Prostate gland (tissue), 2 donors: Measurements from ENCODE around the gene GSC.

ENCODE experiments used
- CTCF ChIP-seq, 4 experiments: fragments of 200-600 bp in 2 of 4; fragments of 450-650 bp in 2 of 4; sonication (generic) in 2 of 4; IDR thresholded peaks; 1 replicate in 3 of 4; 2 replicates in 1 of 4; pipeline ENCODE4 v1.5.1; 2016 to 2019; ENCODE audit warnings: antibody characterized with exemption in 4 of 4, mild to moderate bottlenecking in 2 of 4, moderate library complexity in 2 of 4
- POLR2A ChIP-seq: fragments of 450-650 bp; IDR thresholded peaks from one replicate; pipeline ENCODE4 v1.6.1; 2016; ENCODE audit warnings: antibody characterized with exemption, mild to moderate bottlenecking
- POLR2AphosphoS5 ChIP-seq: sonication (generic); formaldehyde crosslinking; IDR thresholded peaks from one replicate; pipeline ENCODE4 v1.6.1; 2017; ENCODE audit warnings: antibody characterized with exemption

- TF ChIP-seq CTCF (IDR thresholded peaks at IDR 0.05) (no peak), POLR2A (no peak), POLR2AphosphoS5 (no peak)
These were observed 17.1 kb downstream of the GSC start for GRCh38 chr14:94752591-94753436.
